ENCODE measurements around the gene DPY19L3.

- TF ChIP-seq CTCF (IDR thresholded peaks at IDR 0.05) (no peak), EP300 (IDR thresholded peaks at IDR 0.05) (no peak), POLR2A (IDR thresholded peaks at IDR 0.05) (no peak), POLR2AphosphoS5 (IDR thresholded peaks at IDR 0.05) (no peak)
Measured at GRCh38 chr19:32497391-32497790, 91.8 kb downstream of the DPY19L3 start.
